ENCODE measurements around the gene SHF.

DNA sequence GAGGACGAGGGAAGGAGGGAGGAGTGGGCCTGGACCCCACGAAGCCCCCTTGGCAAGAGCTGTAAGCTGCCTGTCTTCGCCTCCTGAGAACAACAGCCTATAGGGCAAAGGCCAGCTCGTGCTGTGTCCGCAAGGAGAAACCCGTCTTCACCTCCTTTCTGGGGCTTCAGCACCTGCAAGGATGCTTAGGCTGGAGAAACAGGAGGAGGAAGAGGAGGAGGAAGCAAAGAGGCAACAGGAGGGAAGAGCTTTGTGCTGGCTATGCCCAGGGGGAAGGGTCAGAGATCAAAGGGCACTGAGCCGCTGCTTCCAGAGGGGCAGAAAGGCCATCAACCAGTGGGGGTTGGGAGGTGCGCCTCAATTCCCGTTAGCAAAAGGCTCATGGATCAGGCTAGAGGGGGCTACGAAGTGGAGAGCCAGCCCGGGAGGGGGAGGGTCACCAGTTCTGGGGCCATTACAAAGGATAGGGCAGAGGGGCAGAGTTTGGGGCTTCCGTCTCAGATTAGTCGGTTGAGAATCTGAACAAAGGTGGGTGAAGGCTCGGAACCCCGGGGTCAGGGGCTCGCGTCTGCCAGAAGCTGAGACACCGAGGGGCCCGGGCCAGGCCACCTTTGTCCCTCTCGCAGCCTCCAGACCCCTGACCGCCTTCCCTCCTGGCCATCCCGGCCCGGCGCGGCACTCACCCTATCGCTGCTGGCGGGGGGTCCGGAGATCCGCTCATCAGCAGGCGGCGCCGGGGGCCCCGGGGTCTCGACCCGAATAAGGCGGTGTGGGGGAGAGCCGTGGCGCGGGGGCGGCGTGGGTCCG is 792 bp downstream of the SHF start:
- TF ChIP-seq POLR2A (IDR thresholded peaks at IDR 0.05; ENCODE audit: low read depth, low read length) = no peak
- no peak for TF ChIP-seq POLR2AphosphoS5 (IDR thresholded peaks at IDR 0.05; ENCODE audit: low read depth, low read length)

All from GM12892 (cell line).